ENCODE data around the gene GPR32.

DNA sequence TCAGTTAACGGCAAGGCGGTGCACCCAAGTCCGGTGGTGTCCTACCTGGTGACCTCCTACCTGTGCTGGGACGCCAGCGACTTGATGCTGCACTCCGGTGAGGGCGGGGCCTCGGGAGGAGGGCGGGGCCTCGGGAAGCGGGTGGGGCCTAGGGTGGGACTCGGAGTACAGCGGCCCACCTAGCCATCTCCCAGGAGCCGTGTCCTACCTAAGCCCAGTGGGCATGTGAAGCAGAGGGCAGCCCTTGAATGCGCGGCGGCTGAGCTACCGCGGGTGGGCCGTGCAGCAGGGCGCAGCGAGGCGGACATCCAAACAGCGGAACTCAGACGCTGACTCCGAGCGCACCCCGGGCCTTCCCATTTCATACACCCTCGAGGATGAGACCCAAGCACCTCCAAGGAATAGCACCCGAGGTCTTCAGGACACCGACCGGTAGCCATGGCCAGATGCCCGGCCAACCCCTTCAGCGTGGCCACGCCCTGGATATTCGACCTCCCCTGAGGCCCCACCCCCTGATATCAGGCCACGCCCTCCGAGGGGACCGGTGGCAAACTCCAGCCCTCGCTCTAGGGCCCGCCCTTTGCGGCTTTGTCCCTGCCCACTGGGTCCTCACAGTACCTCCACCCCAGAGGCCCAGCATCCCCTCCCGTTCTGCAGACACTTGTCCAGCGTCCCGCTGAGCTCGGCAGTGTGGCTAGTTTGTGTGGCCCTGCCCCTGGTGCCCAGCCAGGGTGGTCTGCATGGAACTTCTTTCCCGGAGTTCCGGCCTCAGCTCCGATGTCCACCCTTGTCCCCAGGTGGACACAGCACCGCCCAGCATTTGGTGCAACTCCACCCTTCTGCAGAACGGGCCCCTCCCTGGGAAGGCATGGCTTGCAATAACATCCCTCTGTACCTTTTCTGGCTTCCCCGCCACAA, 47.9 kb downstream of the GPR32 start:
- TF ChIP-seq, protein P1, sequence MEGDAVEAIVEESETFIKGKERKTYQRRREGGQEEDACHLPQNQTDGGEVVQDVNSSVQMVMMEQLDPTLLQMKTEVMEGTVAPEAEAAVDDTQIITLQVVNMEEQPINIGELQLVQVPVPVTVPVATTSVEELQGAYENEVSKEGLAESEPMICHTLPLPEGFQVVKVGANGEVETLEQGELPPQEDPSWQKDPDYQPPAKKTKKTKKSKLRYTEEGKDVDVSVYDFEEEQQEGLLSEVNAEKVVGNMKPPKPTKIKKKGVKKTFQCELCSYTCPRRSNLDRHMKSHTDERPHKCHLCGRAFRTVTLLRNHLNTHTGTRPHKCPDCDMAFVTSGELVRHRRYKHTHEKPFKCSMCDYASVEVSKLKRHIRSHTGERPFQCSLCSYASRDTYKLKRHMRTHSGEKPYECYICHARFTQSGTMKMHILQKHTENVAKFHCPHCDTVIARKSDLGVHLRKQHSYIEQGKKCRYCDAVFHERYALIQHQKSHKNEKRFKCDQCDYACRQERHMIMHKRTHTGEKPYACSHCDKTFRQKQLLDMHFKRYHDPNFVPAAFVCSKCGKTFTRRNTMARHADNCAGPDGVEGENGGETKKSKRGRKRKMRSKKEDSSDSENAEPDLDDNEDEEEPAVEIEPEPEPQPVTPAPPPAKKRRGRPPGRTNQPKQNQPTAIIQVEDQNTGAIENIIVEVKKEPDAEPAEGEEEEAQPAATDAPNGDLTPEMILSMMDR (IDR thresholded peaks at IDR 0.05): no peak
- TF ChIP-seq POLR2AphosphoS5 (IDR thresholded peaks at IDR 0.05): no peak
- no peak for TF ChIP-seq POLR2A (IDR thresholded peaks at IDR 0.05)

All from gastroesophageal sphincter (tissue), 3 donors.